HG03354 (cell line): ENCODE results near the gene SUMO3.

Experiments used
- ATAC-seq: cut with Tn5 transposase; IDR thresholded peaks from one replicate; pipeline ENCODE4 v1.9.1; 2021; ENCODE audit warnings: mild to moderate bottlenecking; ENCODE audit not compliant: unreplicated experiment, poor library complexity, severe bottlenecking

SUMO3 gene

GRCh38 chr21:44785620-44786335 is 32.1 kb downstream of the SUMO3 start:
- ATAC-seq, result no peak

GRCh38 chr21:44784810-44785209 is 33.1 kb downstream of the SUMO3 start:
- ATAC-seq, result no peak

- ATAC-seq, result no peak
These were observed 34.7 kb downstream of the SUMO3 start for GRCh38 chr21:44783020-44783696.

GRCh38 chr21:44780767-44781459 is 36.9 kb downstream of the SUMO3 start:
- ATAC-seq, result no peak

- no peak for ATAC-seq
These were observed 37.7 kb downstream of the SUMO3 start for GRCh38 chr21:44780137-44780502.

GRCh38 chr21:44779417-44780136 is 38.3 kb downstream of the SUMO3 start:
- no peak for ATAC-seq

GRCh38 chr21:44778983-44779382 is 38.9 kb downstream of the SUMO3 start:
- no peak for ATAC-seq

GRCh38 chr21:44778499-44778911 is 39.4 kb downstream of the SUMO3 start:
- no peak for ATAC-seq

- no peak for ATAC-seq
These were observed 39.8 kb downstream of the SUMO3 start for GRCh38 chr21:44778094-44778493.

GRCh38 chr21:44774972-44775371 is 42.9 kb downstream of the SUMO3 start:
- no peak for ATAC-seq

GRCh38 chr21:44773291-44773932 is 44.5 kb downstream of the SUMO3 start:
- ATAC-seq, result no peak

GRCh38 chr21:44771896-44772525 is 45.9 kb downstream of the SUMO3 start:
- no peak for ATAC-seq

GRCh38 chr21:44767834-44768831 is 49.7 kb downstream of the SUMO3 start:
- no peak for ATAC-seq

- ATAC-seq, result no peak
These were observed 51.0 kb downstream of the SUMO3 start for GRCh38 chr21:44766818-44767354.

- ATAC-seq, result no peak
These were observed 51.6 kb downstream of the SUMO3 start for GRCh38 chr21:44766014-44766817.

- ATAC-seq, result no peak
These were observed 52.4 kb downstream of the SUMO3 start for GRCh38 chr21:44765231-44766013.
